ENCODE data around the gene SSBP3. TPM values are rescaled to one million over a fixed set of nuclear protein-coding genes. Genes with fewer than 3 reads are reported as not detected.
A peak's percentile ranks its signal among the peaks of the same experiment; 100 is the strongest.

The SSBP3 gene
- total RNA-seq, 4 donors from 2014 or later = 32.0 to 70.2 (median 60.3) TPM

GRCh38 chr1:54207287-54207686 lies 198.9 kb downstream of the SSBP3 start:
- Histone ChIP-seq H3K36me3 (peaks cover 0 to 91% (median 23%) of the 10 kb centered on the region in 3 donors), H3K27ac (no peak overlapping the region)

GRCh38 chr1:54204199-54204598 lies 202.0 kb downstream of the SSBP3 start:
- TF ChIP-seq EP300 (IDR thresholded peaks at IDR 0.05) (no peak), POLR2A (IDR thresholded peaks at IDR 0.05) (no peak)
- peaks cover 0 to 60% (median 4%) of the 10 kb centered on the region in 3 donors for H3K36me3 ChIP-seq
- 67 to 69% methylated on average over 7 of the region's 7 CpGs for WGBS, 2 donors
- peaks cover 0 to 32% (median 12%) of the 10 kb centered on the region in 4 donors for H3K4me1 ChIP-seq
- no peak for DNase-seq (ENCODE audit: low spot score in 2 of 2)
- no peaks in the 10 kb centered on the region for H3K27me3 ChIP-seq
- no peaks in the 10 kb centered on the region for H3K9me3 ChIP-seq
- H3K27ac ChIP-seq = no peak overlapping the region
- no peak overlapping the region for H3K4me3 ChIP-seq

More at GRCh38 chr1:54207287-54207686, 198.9 kb downstream of the SSBP3 start:
- WGBS, 2 donors = 88 to 100% methylated on average over 1 of the region's 1 CpG
- H3K9me3 ChIP-seq = no peaks in the 10 kb centered on the region
- no peaks in the 10 kb centered on the region for H3K27me3 ChIP-seq
- no peak for TF ChIP-seq CTCF (IDR thresholded peaks at IDR 0.05)
- TF ChIP-seq EP300 (IDR thresholded peaks at IDR 0.05) = no peak
- no peak for TF ChIP-seq POLR2A (IDR thresholded peaks at IDR 0.05)
- H3K4me1 ChIP-seq = peaks cover 0 to 9% (median 0%) of the 10 kb centered on the region in 4 donors
- no peak for DNase-seq (ENCODE audit: low spot score in 2 of 2)
- no peak overlapping the region for H3K4me3 ChIP-seq

DNA sequence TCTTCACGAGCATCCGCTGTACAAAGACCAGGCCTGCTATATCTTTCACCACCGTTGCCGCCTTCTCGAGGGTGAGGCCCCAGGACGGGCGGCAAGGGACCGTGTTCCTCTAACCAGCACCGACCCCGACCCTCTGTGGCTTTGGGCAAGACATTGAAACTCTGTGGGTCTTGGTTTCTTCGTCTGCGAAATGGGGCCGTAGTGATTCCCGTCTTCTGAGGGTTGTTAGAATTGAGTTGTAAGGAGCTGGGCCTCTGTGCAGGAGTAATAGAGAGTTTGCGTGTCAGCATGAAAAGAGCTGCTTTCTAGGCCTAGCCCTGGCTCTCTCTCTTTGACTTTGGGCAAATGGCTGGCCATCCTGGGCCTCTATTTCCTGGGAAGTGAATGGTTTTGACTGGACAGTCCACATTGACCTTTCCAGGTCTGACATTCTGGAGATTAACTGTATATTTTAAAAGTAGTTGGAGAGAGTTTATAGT lies 205.6 kb downstream of the SSBP3 start:
- Histone ChIP-seq H3K27me3 (no peaks in the 10 kb centered on the region), H3K4me3 (peak overlapping the region; percentile 66 to 95 (median 88)), H3K4me1 (peaks cover 0 to 38% (median 15%) of the 10 kb centered on the region in 4 donors), H3K27ac (peak overlapping the region; percentile 75 to 90 (median 84)), H3K9me3 (no peaks in the 10 kb centered on the region), H3K36me3 (peaks cover 0 to 31% (median 0%) of the 10 kb centered on the region in 3 donors)
- no peak for DNase-seq (ENCODE audit: low spot score in 2 of 2)
- 1 to 4% methylated on average over 15 of the region's 15 CpGs for WGBS, 2 donors
- TF ChIP-seq POLR2A (IDR thresholded peaks at IDR 0.05) (no peak), CTCF (IDR thresholded peaks at IDR 0.05) (no peak), EP300 (IDR thresholded peaks at IDR 0.05) (no peak)

- no peaks in the 10 kb centered on the region for H3K27me3 ChIP-seq
- peaks cover 0 to 31% (median 4%) of the 10 kb centered on the region in 3 donors for H3K36me3 ChIP-seq
- TF ChIP-seq EP300 (IDR thresholded peaks at IDR 0.05) (peak in 1 of 2 donors; percentile 80), POLR2A (IDR thresholded peaks at IDR 0.05) (peak in 1 of 2 donors; percentile 38), CTCF (IDR thresholded peaks at IDR 0.05) (peak in 1 of 5 experiments; percentile 15)
- H3K9me3 ChIP-seq = no peaks in the 10 kb centered on the region
- peak within 1 kb of the TSS; percentile 66 to 95 (median 88) for H3K4me3 ChIP-seq
- WGBS, 2 donors = 1 to 2% methylated on average over 18 to 48 of the region's 51 CpGs
- peaks cover 0 to 38% (median 15%) of the 10 kb centered on the region in 4 donors for H3K4me1 ChIP-seq
- peak within 1 kb of the TSS; percentile 75 to 90 (median 84) for H3K27ac ChIP-seq
- peak; percentile 84 to 97 for DNase-seq (ENCODE audit: low spot score in 2 of 2)
Observed at GRCh38 chr1:54199765-54200518, 206.3 kb downstream of the SSBP3 start, which contains the start of the genes CYB5RL and MRPL37. CYB5RL (minus strand) TSS chr1:54200030; CDS start chr1:54195616, 4,414 bp downstream. MRPL37 (plus strand) TSS chr1:54200167; CDS start chr1:54200244, 77 bp downstream.

- no peaks in the 10 kb centered on the region for H3K9me3 ChIP-seq
- TF ChIP-seq EP300 (IDR thresholded peaks at IDR 0.05) (no peak), CTCF (IDR thresholded peaks at IDR 0.05) (no peak), POLR2A (IDR thresholded peaks at IDR 0.05) (no peak)
- peak in 1 of 2 donors; percentile 10 for DNase-seq (ENCODE audit: low spot score in 2 of 2)
- peak overlapping the region; percentile 66 to 95 (median 88) for H3K4me3 ChIP-seq
- no peaks in the 10 kb centered on the region for H3K27me3 ChIP-seq
- H3K27ac ChIP-seq = peak overlapping the region; percentile 72 to 90 (median 79)
- peaks cover 0 to 38% (median 15%) of the 10 kb centered on the region in 4 donors for H3K4me1 ChIP-seq
- WGBS, 2 donors = 14 to 15% methylated on average over 17 of the region's 17 CpGs
- H3K36me3 ChIP-seq = peaks cover 0 to 31% (median 7%) of the 10 kb centered on the region in 3 donors
Observed at GRCh38 chr1:54199151-54199764, 206.9 kb downstream of the SSBP3 start.

Data from tibial nerve (tissue), 4 donors.